ENCODE results near the gene SLC66A2. TPM values are rescaled to one million over a fixed set of nuclear protein-coding genes. Genes with fewer than 3 reads are reported as not detected.

SLC66A2 gene
- total and polyA plus RNA-seq, 3 experiments from 2014 or later, result 18.3 to 31.7 (median 29.9) TPM

Other genes starting within 250 kb of the SLC66A2 start
- gene KCNG2, start 153.7 kb downstream of the SLC66A2 start, total RNA-seq, result not detected
- not detected for gene KCNG2, start 153.7 kb downstream of the SLC66A2 start, polyA plus RNA-seq
- 1 to 10 TPM; 3.3 to 4.2 TPM for gene HSBP1L1, start 13.0 kb upstream of the SLC66A2 start, total RNA-seq
- 17.2 TPM for gene HSBP1L1, start 13.0 kb upstream of the SLC66A2 start, polyA plus RNA-seq
- gene TXNL4A, start 36.9 kb upstream of the SLC66A2 start, total RNA-seq, result 100 to 1,000 TPM; 198 to 202 TPM
- 260 TPM for gene TXNL4A, start 36.9 kb upstream of the SLC66A2 start, polyA plus RNA-seq
- gene RBFA, start 82.8 kb upstream of the SLC66A2 start, total RNA-seq, result 10 to 100 TPM; 39.7 to 40.6 TPM
- 10.0 TPM for gene RBFA, start 82.8 kb upstream of the SLC66A2 start, polyA plus RNA-seq
- 10 to 100 TPM; 18.5 to 18.9 TPM for gene ADNP2, start 157.6 kb upstream of the SLC66A2 start, total RNA-seq
- 9.8 TPM for gene ADNP2, start 157.6 kb upstream of the SLC66A2 start, polyA plus RNA-seq

Measured in CD8-positive, alpha-beta memory T cell (primary cell).